Thoracic aorta (tissue), 2 donors: ENCODE results near the gene ANTXR2. TPM values are rescaled to one million over a fixed set of nuclear protein-coding genes. Genes with fewer than 3 reads are reported as not detected.

ENCODE experiments used
- ATAC-seq: fragments of 150-250 bp; one replicate; pipeline ENCODE4 v1.8.0; 2017; ENCODE audit warnings: low read depth; ENCODE audit not compliant: insufficient number of reproducible peaks, low FRiP score
- DNase-seq: peaks from one replicate; pipeline ENCODE4 v3.0.0-alpha.2; 2020; ENCODE audit warnings: low spot score
- H3K27ac ChIP-seq, 2 donors: fragments of 200-600 bp; sonication (generic); 1 replicate in 1 of 2; 2 replicates in 1 of 2; pipeline ENCODE4 v1.5.1; 2016; ENCODE audit warnings: mild to moderate bottlenecking in 2 of 2, moderate library complexity in 2 of 2
- H3K27me3 ChIP-seq: fragments of 200-600 bp; sonication (generic); replicated peaks from 2 replicates; pipeline ENCODE4 v1.6.0; 2016; ENCODE audit warnings: mild to moderate bottlenecking; ENCODE audit not compliant: insufficient read depth
- H3K36me3 ChIP-seq: fragments of 200-600 bp; sonication (generic); one replicate; pipeline ENCODE4 v1.5.1; 2016
- H3K4me1 ChIP-seq, 2 donors: fragments of 200-600 bp; sonication (generic); 1 replicate in 1 of 2; 2 replicates in 1 of 2; pipeline versions ENCODE4 v1.5.1 to v1.6.0; 2016; ENCODE audit warnings: low read depth in 2 of 2, mild to moderate bottlenecking in 1 of 2; ENCODE audit not compliant: control insufficient read depth in 1 of 2
- H3K4me3 ChIP-seq: fragments of 200-600 bp; sonication (generic); 2 replicates; pipeline ENCODE4 v1.5.1; 2016; ENCODE audit warnings: mild to moderate bottlenecking
- H3K9me3 ChIP-seq: fragments of 200-600 bp; sonication (generic); 2 replicates; pipeline ENCODE4 v1.5.1; 2016
- CTCF ChIP-seq: fragments of 200-600 bp; sonication (generic); IDR thresholded peaks from one replicate; pipeline ENCODE4 v1.5.1; 2019; ENCODE audit warnings: antibody characterized with exemption
- total RNA-seq, 2 donors: library from RNA; depleted of rRNA; stranded (reverse); fragments of >200 nt; gene quantifications; one replicate each; pipeline versions ENCODE4 v1.1.0 to v1.2.3, GENCODE V29; 2016

The ANTXR2 gene
- total RNA-seq, 2 donors from 2014 or later = 48.3 to 63.8 TPM

- ATAC-seq (no peak), DNase-seq (no peak)
- no peaks in the 10 kb centered on the region for H3K9me3 ChIP-seq
- H3K27ac ChIP-seq = no peak overlapping the region
- no peak overlapping the region for H3K4me3 ChIP-seq
- H3K36me3 ChIP-seq = no peaks in the 10 kb centered on the region
- peaks cover 0 to 2% of the 10 kb centered on the region in 2 donors for H3K4me1 ChIP-seq
- no peaks in the 10 kb centered on the region for H3K27me3 ChIP-seq
- TF ChIP-seq CTCF = no peak
These were observed 125.6 kb downstream of the ANTXR2 start for GRCh38 chr4:79947386-79947785.

- ATAC-seq (no peak), DNase-seq (no peak)
- Histone ChIP-seq H3K4me3 (no peak overlapping the region), H3K36me3 (no peaks in the 10 kb centered on the region), H3K27ac (no peak overlapping the region), H3K9me3 (no peaks in the 10 kb centered on the region), H3K4me1 (no peaks in the 10 kb centered on the region), H3K27me3 (no peaks in the 10 kb centered on the region)
- TF ChIP-seq CTCF = no peak
These were observed 137.8 kb downstream of the ANTXR2 start for GRCh38 chr4:79935274-79935673.

GRCh38 chr4:79934660-79935059 lies 138.4 kb downstream of the ANTXR2 start:
- H3K36me3 ChIP-seq = no peaks in the 10 kb centered on the region
- H3K9me3 ChIP-seq = no peaks in the 10 kb centered on the region
- H3K27ac ChIP-seq = no peak overlapping the region
- TF ChIP-seq CTCF = no peak
- no peaks in the 10 kb centered on the region for H3K4me1 ChIP-seq
- DNase-seq (no peak), ATAC-seq (no peak)
- H3K4me3 ChIP-seq = no peak overlapping the region
- H3K27me3 ChIP-seq = no peaks in the 10 kb centered on the region

GRCh38 chr4:79927931-79928330 lies 145.1 kb downstream of the ANTXR2 start:
- Histone ChIP-seq H3K9me3 (no peaks in the 10 kb centered on the region), H3K36me3 (no peaks in the 10 kb centered on the region), H3K4me3 (no peak overlapping the region), H3K27me3 (no peaks in the 10 kb centered on the region), H3K27ac (no peak overlapping the region), H3K4me1 (no peaks in the 10 kb centered on the region)
- no peak for DNase-seq
- ATAC-seq = no peak
- no peak for TF ChIP-seq CTCF

- no peak overlapping the region for H3K4me3 ChIP-seq
- H3K9me3 ChIP-seq = no peaks in the 10 kb centered on the region
- no peak for TF ChIP-seq CTCF
- H3K36me3 ChIP-seq = no peaks in the 10 kb centered on the region
- ATAC-seq = no peak
- no peak overlapping the region for H3K27ac ChIP-seq
- H3K27me3 ChIP-seq = no peaks in the 10 kb centered on the region
- no peaks in the 10 kb centered on the region for H3K4me1 ChIP-seq
- DNase-seq = no peak
These were observed 149.7 kb downstream of the ANTXR2 start for GRCh38 chr4:79923281-79923680.
